Panc1 (cell line): Measurements from ENCODE around the gene ADGRG7. TPM values are rescaled to one million over a fixed set of nuclear protein-coding genes. Genes with fewer than 3 reads are reported as not detected.

Source experiments
- ATAC-seq: fragments of 200-7000 bp; cut with Tn5 transposase; 2 replicates; pipeline ENCODE4 v1.9.1; 2020; ENCODE audit warnings: mild to moderate bottlenecking, moderate library complexity
- BruUV-seq: library from RNA; stranded (reverse); fragments of 400-500 nt; replicated peaks from 2 replicates; lab custom pipeline; 2021; lab: Mats Ljungman, UMichigan
- CTCF ChIA-PET: fragments of 300-600 bp; sonication (Branson Sonifier 250); formaldehyde crosslinking; loops from one replicate; lab custom pipeline; 2022; ENCODE audit warnings: antibody characterized with exemption; lab: Charles Lee
- POLR2A ChIA-PET: fragments of 300-600 bp; sonication (Branson Sonifier 250); formaldehyde crosslinking; loops from one replicate; lab custom pipeline; 2022; ENCODE audit warnings: antibody characterized with exemption; lab: Charles Lee
- DNase-seq: peaks from one replicate; pipeline ENCODE4 v3.0.0-alpha.2; 2010; ENCODE audit warnings: low read depth, low spot score
- H3K27ac ChIP-seq: 2 replicates; pipeline ENCODE4 v1.5.1; 2011; ENCODE audit warnings: mild to moderate bottlenecking, low read length, inconsistent platforms
- H3K27me3 ChIP-seq: fragments of 200-500 bp; sonication (Bioruptor generic); 2 replicates; pipeline ENCODE4 v1.6.0; 2014; ENCODE audit warnings: low read length, inconsistent platforms; ENCODE audit not compliant: control insufficient read depth, insufficient read depth
- H3K36me3 ChIP-seq: fragments of 200-500 bp; sonication (Bioruptor generic); 2 replicates; pipeline ENCODE4 v1.5.1; 2014; ENCODE audit warnings: inconsistent platforms, mild to moderate bottlenecking, low read length, moderate library complexity; ENCODE audit not compliant: control insufficient read depth, insufficient read depth
- H3K4me1 ChIP-seq: 2 replicates; pipeline ENCODE4 v1.5.1; 2011; ENCODE audit warnings: inconsistent platforms, mild to moderate bottlenecking, low read length, moderate library complexity; ENCODE audit not compliant: control insufficient read depth, insufficient read depth
- H3K4me3 ChIP-seq, 2 experiments: 2 replicates each; pipeline ENCODE4 v1.5.1; 2011 to 2012; ENCODE audit warnings: low read depth in 2 of 2, low read length in 2 of 2, mild to moderate bottlenecking in 2 of 2, inconsistent platforms in 1 of 2, moderate library complexity in 1 of 2
- H3K9me3 ChIP-seq: fragments of 200-500 bp; sonication (Bioruptor generic); 2 replicates; pipeline ENCODE4 v1.5.1; 2014; ENCODE audit warnings: low read depth, mild to moderate bottlenecking, inconsistent platforms, low read length, moderate library complexity; ENCODE audit not compliant: control insufficient read depth, insufficient read depth
- CTCF ChIP-seq: fragments of 450-650 bp; IDR thresholded peaks from 2 replicates; pipeline ENCODE4 v1.5.1; 2017; ENCODE audit warnings: mild to moderate bottlenecking
- POLR2AphosphoS5 ChIP-seq: IDR thresholded peaks from 2 replicates; pipeline ENCODE4 v1.6.1; 2012; ENCODE audit warnings: mild to moderate bottlenecking, low read depth, low read length, moderate library complexity
- REST ChIP-seq, 2 experiments: IDR thresholded peaks; 2 replicates each; pipeline ENCODE4 v1.6.1; 2011 to 2012; ENCODE audit warnings: low read depth in 2 of 2, control low read depth in 1 of 2, low read length in 1 of 2, mild to moderate bottlenecking in 1 of 2, moderate library complexity in 1 of 2; ENCODE audit not compliant: insufficient read depth in 1 of 2
- SIN3A ChIP-seq: IDR thresholded peaks from 2 replicates; pipeline ENCODE4 v1.6.1; 2012; ENCODE audit warnings: low read depth, mild to moderate bottlenecking, low read length, moderate library complexity, borderline replicate concordance; ENCODE audit not compliant: insufficient read depth
- TCF7L2 ChIP-seq: IDR thresholded peaks from 2 replicates; pipeline ENCODE4 v1.6.1; 2011; ENCODE audit warnings: mild to moderate bottlenecking, low read depth, low read length, inconsistent platforms
- in situ Hi-C: cut with HindIII; loops from 2 replicates; pipeline ENCODE4 v1.10.0; 2016; ENCODE audit warnings: low sequenced_read_pairs, low pct_unique_long_range_greater_than_20kb
- intact Hi-C: fragments of 100-400 bp; cut with micrococcal nuclease; formaldehyde crosslinking; loops from one replicate; pipeline ENCODE4 v1.10.0; 2022; ENCODE audit not compliant: unreplicated experiment
- total RNA-seq: library from RNA; stranded (reverse); gene quantifications from one replicate; pipeline ENCODE4 v1.2.1, GENCODE V29; 2021; ENCODE audit not compliant: unreplicated experiment

The ADGRG7 gene
- total RNA-seq, 1 experiment from 2014 or later, result not detected

- no peak for ATAC-seq
- ChIA-PET POLR2A (no interaction called here), CTCF (no interaction called here)
- intact Hi-C loops (no loop called here), in situ Hi-C loops (no loop called here)
- no peaks in the 10 kb centered on the region for H3K9me3 ChIP-seq
- H3K27ac ChIP-seq, result no peak overlapping the region
- BruUV-seq, result no TSS peak
- no peak overlapping the region for H3K4me3 ChIP-seq
- DNase-seq, result no peak
- H3K36me3 ChIP-seq, result no peaks in the 10 kb centered on the region
- H3K27me3 ChIP-seq, result no peaks in the 10 kb centered on the region
- H3K4me1 ChIP-seq, result no peaks in the 10 kb centered on the region
- TF ChIP-seq CTCF (no peak), POLR2AphosphoS5 (no peak)
Measured at GRCh38 chr3:100574536-100574935, 34.9 kb upstream of the ADGRG7 start.

- H3K36me3 ChIP-seq, result no peaks in the 10 kb centered on the region
- no peak for ATAC-seq
- H3K4me1 ChIP-seq, result no peaks in the 10 kb centered on the region
- H3K27ac ChIP-seq, result no peak overlapping the region
- in situ Hi-C loops (no loop called here), intact Hi-C loops (no loop called here)
- H3K9me3 ChIP-seq, result no peaks in the 10 kb centered on the region
- CTCF ChIA-PET, result interaction anchor here (0.7 kb wide), 1 partner anchor 115 kb away, joined by 9 read pairs; no protein-coding TSS in a partner anchor
- no peak for DNase-seq
- POLR2A ChIA-PET, result no interaction called here
- H3K27me3 ChIP-seq, result no peaks in the 10 kb centered on the region; the same call in 1 of the 2 replicates
- BruUV-seq, result no TSS peak
- no peak for TF ChIP-seq SIN3A
- no peak for TF ChIP-seq CTCF
- no peak for TF ChIP-seq POLR2AphosphoS5
- TF ChIP-seq REST (IDR thresholded peaks at IDR 0.05; ENCODE audit: insufficient read depth in 1 of 2, low read depth in 2 of 2, low read length in 1 of 2), result no peak
- no peak for TF ChIP-seq TCF7L2
- no peak overlapping the region for H3K4me3 ChIP-seq
Measured at GRCh38 chr3:100575704-100576103, 33.7 kb upstream of the ADGRG7 start.
